ENCODE data around the gene RGS1.

- TF ChIP-seq CTCF (IDR thresholded peaks at IDR 0.05) (no peak), POLR2AphosphoS5 (IDR thresholded peaks at IDR 0.05) (no peak)
Measured at GRCh38 chr1:192571668-192572067, 3.9 kb upstream of the RGS1 start.
